Measurements from ENCODE around the gene UNC5C.

UNC5C gene

GRCh38 chr4:95220205-95221175 lies 328.3 kb downstream of the UNC5C start:
- DNase-seq (ENCODE audit: low read depth in 2 of 2), result no peak

DNA sequence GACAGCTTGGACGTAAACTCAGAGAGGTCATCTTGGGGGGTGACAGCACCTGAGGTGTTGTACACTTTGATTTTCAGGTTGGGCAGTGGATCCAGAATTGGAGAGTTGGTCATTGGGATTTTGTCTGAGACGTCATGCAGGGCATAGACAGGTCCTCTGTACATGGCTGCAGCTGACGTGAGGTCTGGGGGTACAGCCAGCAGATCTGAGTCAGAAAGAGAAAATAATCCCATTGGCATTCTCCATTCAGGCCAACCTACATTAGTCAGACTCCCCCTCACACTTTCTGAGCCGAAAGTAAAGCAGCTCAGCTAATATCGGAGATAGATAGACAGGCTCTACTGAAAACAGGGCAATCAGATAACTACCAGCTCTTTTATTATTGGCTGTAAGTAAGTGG lies 329.7 kb downstream of the UNC5C start:
- no peak for DNase-seq (ENCODE audit: low read depth in 2 of 2)

DNA sequence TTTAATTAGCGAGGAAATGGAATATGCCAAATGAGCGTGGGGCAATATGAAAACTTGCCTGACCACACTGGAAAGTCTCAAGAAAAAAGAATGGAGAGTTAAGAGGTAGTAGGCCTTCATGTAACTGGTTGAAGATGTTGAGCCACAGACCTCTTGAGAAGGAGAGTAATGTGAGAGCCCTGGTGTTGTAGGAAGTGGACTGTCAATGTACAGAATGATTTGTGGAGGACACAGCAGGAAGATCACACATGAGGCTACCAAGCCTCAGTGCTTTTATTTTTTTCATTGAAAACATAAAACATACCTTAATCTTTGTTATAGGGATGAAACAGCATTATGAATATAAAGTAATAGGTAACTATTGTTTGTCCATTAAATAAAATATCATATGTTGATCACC lies 331.6 kb downstream of the UNC5C start:
- no peak for DNase-seq (ENCODE audit: low read depth in 2 of 2)

GRCh38 chr4:95216636-95217035 lies 332.1 kb downstream of the UNC5C start:
- DNase-seq (ENCODE audit: low read depth in 2 of 2), result no peak

GRCh38 chr4:95215991-95216605 lies 332.7 kb downstream of the UNC5C start:
- no peak for DNase-seq (ENCODE audit: low read depth in 2 of 2)

- DNase-seq (ENCODE audit: low read depth in 2 of 2), result no peak
These were observed 333.7 kb downstream of the UNC5C start for GRCh38 chr4:95215043-95215442.

- no peak for DNase-seq (ENCODE audit: low read depth in 2 of 2)
These were observed 334.4 kb downstream of the UNC5C start for GRCh38 chr4:95214408-95214807.

- no peak for DNase-seq (ENCODE audit: low read depth in 2 of 2)
These were observed 335.4 kb downstream of the UNC5C start for GRCh38 chr4:95213366-95213765.

DNA sequence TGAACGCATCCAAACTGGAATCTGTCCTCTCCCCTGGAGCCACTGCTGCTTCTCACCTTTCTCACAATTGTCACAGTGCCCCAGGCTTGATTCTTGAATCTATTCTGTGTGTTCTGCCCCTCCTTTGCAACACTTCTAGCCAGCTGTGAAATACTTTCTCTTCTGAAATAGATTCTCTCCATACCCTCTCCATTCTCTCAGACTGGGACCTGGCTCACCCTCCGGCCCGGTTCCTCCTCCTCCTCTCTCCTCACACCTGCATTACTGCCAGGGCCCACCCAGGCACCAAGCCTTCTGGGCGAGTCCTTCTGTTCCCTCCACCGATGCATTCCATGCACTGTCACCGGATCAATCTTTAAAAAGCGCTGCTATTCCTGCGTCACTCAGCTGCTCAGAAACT lies 336.1 kb downstream of the UNC5C start:
- DNase-seq (ENCODE audit: low read depth in 2 of 2), result no peak

DNA sequence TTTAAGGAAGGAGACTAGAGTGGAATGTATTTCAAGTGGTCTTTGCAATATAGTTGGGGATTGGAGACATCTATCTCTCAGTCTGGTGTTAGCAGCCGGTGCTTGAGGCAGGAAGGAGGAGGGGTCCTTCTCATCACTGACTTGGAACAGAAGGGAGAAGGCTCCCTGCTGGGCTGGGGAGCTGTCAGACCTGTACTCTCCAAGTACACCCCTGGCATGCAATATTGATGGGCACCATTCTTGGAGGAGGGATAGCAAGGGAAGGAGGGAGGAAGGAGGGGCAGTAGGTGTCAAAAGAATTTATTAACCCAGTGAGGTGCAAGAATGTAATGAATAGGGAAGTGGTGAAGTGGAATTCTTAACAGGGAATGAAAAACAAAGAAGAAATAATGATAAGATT lies 338.8 kb downstream of the UNC5C start:
- DNase-seq (ENCODE audit: low read depth in 2 of 2), result no peak

GRCh38 chr4:95204873-95205272 lies 343.9 kb downstream of the UNC5C start:
- no peak for DNase-seq (ENCODE audit: low read depth in 2 of 2)

DNA sequence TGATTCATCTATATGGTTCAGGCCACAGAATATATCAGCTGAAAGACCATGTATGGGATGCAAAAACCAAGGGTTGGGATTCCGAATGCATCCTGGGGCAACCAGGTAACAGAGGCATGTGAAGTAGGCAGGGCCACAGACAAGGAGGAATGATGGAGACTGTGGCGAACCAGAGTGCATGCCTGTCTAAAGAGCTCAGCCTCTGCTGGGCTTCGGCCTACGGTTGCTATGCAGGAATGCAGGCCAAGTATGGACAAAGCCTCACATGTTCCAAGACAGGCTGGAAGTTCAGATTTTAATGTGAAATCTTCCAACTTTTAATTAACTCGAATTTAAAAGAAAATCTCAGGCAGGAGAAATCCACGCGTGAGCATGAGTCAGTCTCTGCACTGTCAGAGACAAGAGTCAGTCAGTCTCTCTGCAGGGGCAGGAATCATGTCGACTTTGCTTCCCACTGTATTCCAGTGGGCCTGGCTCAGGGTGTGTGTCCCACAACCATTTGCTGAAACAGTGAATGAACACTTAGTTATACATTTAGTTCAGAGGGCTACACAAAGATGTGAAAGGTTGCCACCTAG lies 344.4 kb downstream of the UNC5C start:
- DNase-seq (ENCODE audit: low read depth in 2 of 2), result no peak

- DNase-seq (ENCODE audit: low read depth in 2 of 2), result no peak
These were observed 349.8 kb downstream of the UNC5C start for GRCh38 chr4:95198961-95199360.

DNA sequence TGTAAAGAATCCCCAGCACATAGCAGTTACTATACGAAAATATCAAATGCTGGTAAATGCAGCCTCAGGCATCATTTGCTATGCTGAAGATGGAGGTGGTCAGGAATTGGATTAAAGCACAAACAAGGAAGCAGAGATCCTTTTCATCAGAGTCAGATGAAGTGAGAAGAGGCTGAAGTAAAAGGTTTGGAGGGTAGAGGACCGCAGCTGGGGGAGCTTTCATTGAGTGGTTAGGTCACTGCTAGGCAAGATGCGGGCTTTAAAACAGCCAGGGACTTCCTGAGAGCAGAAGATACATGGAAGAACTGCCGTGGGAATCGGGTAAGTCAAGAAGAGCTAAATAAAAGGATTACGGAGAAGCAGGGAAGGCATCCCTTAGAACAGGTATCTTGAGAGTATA lies 351.4 kb downstream of the UNC5C start:
- DNase-seq (ENCODE audit: low read depth in 2 of 2), result no peak

DNA sequence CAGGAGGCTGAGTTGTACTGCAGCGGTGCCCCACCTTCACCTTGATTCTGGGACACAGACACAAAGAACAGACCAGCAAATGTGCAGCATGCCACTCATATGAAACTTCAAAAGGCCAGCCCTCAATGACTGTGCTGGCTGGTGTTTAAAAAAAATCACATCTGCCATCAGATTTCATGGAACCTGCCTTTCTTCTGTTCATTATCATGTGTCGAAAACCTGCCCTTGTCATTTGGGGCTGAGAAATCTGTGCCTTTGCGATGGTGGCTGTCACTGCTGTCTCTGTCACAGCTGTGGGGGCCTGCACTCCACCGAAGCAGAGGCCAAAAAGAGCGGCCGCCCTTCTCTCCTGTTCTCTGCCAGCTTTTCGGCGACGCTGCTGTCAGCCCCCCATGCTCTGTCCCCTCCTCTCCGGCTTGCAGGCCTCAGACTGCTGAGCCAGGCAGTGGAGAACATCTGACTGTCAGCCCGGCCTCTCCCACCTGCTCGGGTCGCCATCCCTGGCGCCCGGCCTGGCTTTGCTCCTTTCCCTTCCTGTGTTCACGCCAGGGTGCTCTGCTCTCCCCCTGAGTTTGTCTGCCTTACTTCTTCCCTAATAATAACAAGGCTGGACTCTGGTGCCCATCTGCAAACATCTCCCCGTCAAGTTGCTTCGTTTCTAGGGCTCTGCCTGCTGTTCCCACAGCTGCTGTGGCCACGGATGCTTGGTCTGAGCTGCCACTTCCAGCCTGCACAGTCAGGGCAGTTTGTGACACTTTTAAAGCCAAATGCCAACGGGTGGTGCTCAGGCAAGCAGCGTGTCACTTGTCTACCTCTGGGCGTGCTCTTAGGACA lies 355.2 kb downstream of the UNC5C start:
- no peak for DNase-seq (ENCODE audit: low read depth in 2 of 2)

- no peak for DNase-seq (ENCODE audit: low read depth in 2 of 2)
These were observed 357.2 kb downstream of the UNC5C start for GRCh38 chr4:95191537-95191936.

DNA sequence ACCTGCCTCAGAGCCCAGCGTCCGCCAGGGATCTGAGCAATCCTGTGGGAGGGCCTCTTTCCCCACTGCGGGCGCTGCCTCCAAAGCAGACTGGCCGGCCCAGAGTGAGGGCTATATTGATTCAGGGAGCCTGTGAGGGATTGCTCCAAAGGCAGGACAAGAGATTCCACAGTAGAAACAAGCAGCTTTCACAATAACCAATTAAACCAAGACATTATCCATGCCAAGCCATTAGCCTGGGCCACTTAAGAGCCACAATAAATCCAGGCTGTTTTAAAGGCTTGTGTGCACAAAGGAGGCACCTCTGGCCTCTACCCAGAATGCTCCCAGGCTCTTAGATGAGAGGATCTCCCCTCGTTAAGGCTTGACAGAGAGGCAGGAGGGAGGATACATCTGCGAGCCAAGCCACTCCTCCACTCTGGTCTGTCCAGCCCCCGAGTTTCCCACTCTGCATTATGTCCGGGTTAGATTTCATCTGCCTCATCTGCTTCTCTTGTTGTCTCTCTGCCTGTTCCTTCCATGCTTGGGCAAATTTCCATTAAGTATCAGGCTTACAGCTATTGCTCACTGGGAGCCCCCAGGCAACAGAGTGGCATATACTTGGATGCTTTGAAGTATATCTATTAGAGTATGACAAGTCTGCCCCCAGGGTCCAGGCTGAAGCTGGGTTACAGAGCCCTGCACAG lies 357.9 kb downstream of the UNC5C start:
- DNase-seq (ENCODE audit: low read depth in 2 of 2), result no peak

- DNase-seq (ENCODE audit: low read depth in 2 of 2), result no peak
These were observed 359.9 kb downstream of the UNC5C start for GRCh38 chr4:95188701-95189370.

- no peak for DNase-seq (ENCODE audit: low read depth in 2 of 2)
These were observed 362.1 kb downstream of the UNC5C start for GRCh38 chr4:95186666-95187065.

GRCh38 chr4:95183656-95184408 lies 364.9 kb downstream of the UNC5C start:
- no peak for DNase-seq (ENCODE audit: low read depth in 2 of 2)

Measured in stimulated activated CD8-positive, alpha-beta memory T cell treated with anti-CD3 and anti-CD28 coated beads, Interleukin-2, amount 100 ng/mL, for 1 hour (primary cell).